Measurements from ENCODE around the gene NHLRC3. TPM values are rescaled to one million over a fixed set of nuclear protein-coding genes. Genes with fewer than 3 reads are reported as not detected.

Gene NHLRC3
- total and polyA plus RNA-seq, 9 of the 15 experiments (the other 6 are each of a cell fraction or from before 2014, with no cell fraction given) = 5.5 to 15.3 (median 9.0) TPM

DNA sequence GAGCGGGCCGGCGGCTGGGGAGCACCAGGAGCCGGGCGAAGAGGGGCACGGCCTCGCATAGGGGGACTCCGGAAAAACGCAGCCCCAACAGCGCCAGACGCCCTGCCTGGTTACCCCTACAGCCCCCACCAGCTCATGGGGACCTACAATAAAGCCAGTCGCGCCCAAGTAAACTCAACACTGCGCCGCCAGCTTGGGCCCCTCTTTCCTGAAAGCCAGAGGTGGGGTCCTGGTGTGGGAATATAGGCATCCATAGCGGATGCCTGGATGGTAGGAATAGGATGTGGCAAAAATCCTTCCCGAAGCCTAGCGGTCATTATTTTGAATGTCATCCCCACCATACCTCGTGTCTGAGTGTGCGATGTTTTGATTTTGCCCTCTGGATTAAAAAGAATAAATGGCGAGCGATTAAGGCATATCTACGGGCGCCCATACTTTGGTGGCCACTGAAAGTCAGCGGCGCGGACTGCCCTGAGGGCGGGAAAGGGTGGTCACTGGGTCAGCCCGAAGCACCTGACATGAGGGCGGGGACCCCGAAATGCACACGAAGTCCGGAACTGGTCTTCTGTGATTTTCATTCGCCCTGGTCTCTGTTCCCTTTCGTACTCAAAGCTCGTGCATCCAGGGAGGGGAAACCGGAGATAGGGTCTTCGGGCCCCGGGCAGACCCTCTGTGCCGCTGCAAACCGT, at the start of gene NHLRC3, which contains the start of gene PROSER1 (continued):
- TF ChIP-seq CBX2 (IDR thresholded peaks at IDR 0.05; ENCODE audit: insufficient read depth, low read length, poor library complexity, severe bottlenecking) = no peak
- no peak for TF ChIP-seq ZSCAN29 (IDR thresholded peaks at IDR 0.05)
- no peak for TF ChIP-seq ZNF133 (CRISPR knock-in tag; IDR thresholded peaks at IDR 0.05)
- no peak for TF ChIP-seq SMAD3 (CRISPR knock-in tag; conservative IDR thresholded peaks at IDR 0.05)
- TF ChIP-seq SMAD4 (CRISPR knock-in tag; conservative IDR thresholded peaks at IDR 0.05) = no peak
- no peak for TF ChIP-seq ZNF785 (CRISPR knock-in tag; IDR thresholded peaks at IDR 0.05)
- no peak for TF ChIP-seq ZNF224 (CRISPR knock-in tag; IDR thresholded peaks at IDR 0.05)
- no peak for TF ChIP-seq FOXA3 (CRISPR knock-in tag; conservative IDR thresholded peaks at IDR 0.05 in 1 of 2, IDR thresholded peaks at IDR 0.05 in 1 of 2)
- no peak for TF ChIP-seq BACH1 (tag; IDR thresholded peaks at IDR 0.05)
- TF ChIP-seq, protein P1, sequence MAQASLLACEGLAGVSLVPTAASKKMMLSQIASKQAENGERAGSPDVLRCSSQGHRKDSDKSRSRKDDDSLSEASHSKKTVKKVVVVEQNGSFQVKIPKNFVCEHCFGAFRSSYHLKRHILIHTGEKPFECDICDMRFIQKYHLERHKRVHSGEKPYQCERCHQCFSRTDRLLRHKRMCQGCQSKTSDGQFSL (CRISPR knock-in tag; IDR thresholded peaks at IDR 0.05) = no peak
- TF ChIP-seq, protein P1 (tag; IDR thresholded peaks at IDR 0.05) = no peak
- peak; percentile 40; the same call in 1 of the 2 replicates for TF ChIP-seq RAD51 (IDR thresholded peaks at IDR 0.05; ENCODE audit: borderline replicate concordance, low read depth)
- no peak for TF ChIP-seq HMG20B (CRISPR knock-in tag; IDR thresholded peaks at IDR 0.05)
- TF ChIP-seq RFX7 (CRISPR knock-in tag; IDR thresholded peaks at IDR 0.05) = no peak
- TF ChIP-seq KLF1 (tag; IDR thresholded peaks at IDR 0.05) = no peak
- no peak for TF ChIP-seq TGIF2 (CRISPR knock-in tag; IDR thresholded peaks at IDR 0.05)
- no peak for TF ChIP-seq ELF4 (CRISPR knock-in tag; IDR thresholded peaks at IDR 0.05)
- TF ChIP-seq MEF2D (tag; conservative IDR thresholded peaks at IDR 0.05; ENCODE audit: low read depth) = no peak
- TF ChIP-seq EP300 (IDR thresholded peaks at IDR 0.05; ENCODE audit: low read length) = no peak
- TF ChIP-seq BCL6 (CRISPR knock-in tag; IDR thresholded peaks at IDR 0.05) = no peak
- TF ChIP-seq, protein P2, sequence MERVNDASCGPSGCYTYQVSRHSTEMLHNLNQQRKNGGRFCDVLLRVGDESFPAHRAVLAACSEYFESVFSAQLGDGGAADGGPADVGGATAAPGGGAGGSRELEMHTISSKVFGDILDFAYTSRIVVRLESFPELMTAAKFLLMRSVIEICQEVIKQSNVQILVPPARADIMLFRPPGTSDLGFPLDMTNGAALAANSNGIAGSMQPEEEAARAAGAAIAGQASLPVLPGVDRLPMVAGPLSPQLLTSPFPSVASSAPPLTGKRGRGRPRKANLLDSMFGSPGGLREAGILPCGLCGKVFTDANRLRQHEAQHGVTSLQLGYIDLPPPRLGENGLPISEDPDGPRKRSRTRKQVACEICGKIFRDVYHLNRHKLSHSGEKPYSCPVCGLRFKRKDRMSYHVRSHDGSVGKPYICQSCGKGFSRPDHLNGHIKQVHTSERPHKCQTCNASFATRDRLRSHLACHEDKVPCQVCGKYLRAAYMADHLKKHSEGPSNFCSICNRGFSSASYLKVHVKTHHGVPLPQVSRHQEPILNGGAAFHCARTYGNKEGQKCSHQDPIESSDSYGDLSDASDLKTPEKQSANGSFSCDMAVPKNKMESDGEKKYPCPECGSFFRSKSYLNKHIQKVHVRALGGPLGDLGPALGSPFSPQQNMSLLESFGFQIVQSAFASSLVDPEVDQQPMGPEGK (CRISPR knock-in tag; IDR thresholded peaks at IDR 0.05; ENCODE audit: borderline replicate concordance) = no peak
- TF ChIP-seq NELFE (IDR thresholded peaks at IDR 0.05; ENCODE audit: insufficient read depth, insufficient read length) = no peak
- TF ChIP-seq GABPB1 (CRISPR knock-in tag; IDR thresholded peaks at IDR 0.05) = peak; percentile 91
- TF ChIP-seq ZNF75A (CRISPR knock-in tag; IDR thresholded peaks at IDR 0.05) = no peak
- TF ChIP-seq KDM2B (CRISPR knock-in tag; IDR thresholded peaks at IDR 0.05) = no peak
- no peak for TF ChIP-seq ILF3 (IDR thresholded peaks at IDR 0.05; ENCODE audit: borderline replicate concordance)
- TF ChIP-seq ZNF830 (CRISPR knock-in tag; IDR thresholded peaks at IDR 0.05) = no peak
- TF ChIP-seq CHD2 (IDR thresholded peaks at IDR 0.05; ENCODE audit: low read depth, low read length) = no peak
- TF ChIP-seq EGR1 (conservative IDR thresholded peaks at IDR 0.05) = no peak
- TF ChIP-seq ZNF507 (tag; conservative IDR thresholded peaks at IDR 0.05) = no peak
- TF ChIP-seq ETV5 (CRISPR knock-in tag; IDR thresholded peaks at IDR 0.05; ENCODE audit: low read depth) = peak; percentile 22; the same call in 1 of the 2 replicates
